G401.6 (cell line): Measurements from ENCODE around the gene HSD3B2.
"Not testable (repeated sequence)": the region's sequence is repeated elsewhere in the genome, so short reads cannot be mapped to it uniquely, and the experiment has no call there.

Source experiments
- FAIRE-seq: peaks from 2 replicates; lab custom pipeline; 2012; peaks lifted over from hg19 to GRCh38; lab: Jason Lieb, UNC

Gene HSD3B2

DNA sequence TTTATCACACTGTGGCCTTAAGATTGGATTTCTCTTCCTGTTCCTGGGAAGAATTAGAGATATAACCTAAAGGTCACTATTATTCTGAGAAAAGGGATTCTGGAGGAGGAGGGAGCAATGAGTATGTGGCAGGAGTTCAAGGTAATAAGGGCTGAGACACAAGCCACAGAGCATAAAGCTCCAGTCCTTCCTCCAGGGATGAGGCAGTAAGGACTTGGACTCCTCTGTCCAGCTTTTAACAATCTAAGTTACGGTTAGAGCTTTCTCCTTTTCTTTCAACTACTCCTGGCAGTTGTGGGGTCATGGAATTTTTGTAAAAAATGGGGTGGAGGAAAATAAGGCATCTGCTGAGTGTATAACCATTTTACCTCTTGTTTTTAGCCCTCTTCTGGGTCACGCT is at the start of gene HSD3B2:
HSD3B2 (plus strand) TSS at position 201 of the 400 bp plus-strand sequence. CDS start 270 bp downstream, outside the sequence.
- FAIRE-seq = no peak

DNA sequence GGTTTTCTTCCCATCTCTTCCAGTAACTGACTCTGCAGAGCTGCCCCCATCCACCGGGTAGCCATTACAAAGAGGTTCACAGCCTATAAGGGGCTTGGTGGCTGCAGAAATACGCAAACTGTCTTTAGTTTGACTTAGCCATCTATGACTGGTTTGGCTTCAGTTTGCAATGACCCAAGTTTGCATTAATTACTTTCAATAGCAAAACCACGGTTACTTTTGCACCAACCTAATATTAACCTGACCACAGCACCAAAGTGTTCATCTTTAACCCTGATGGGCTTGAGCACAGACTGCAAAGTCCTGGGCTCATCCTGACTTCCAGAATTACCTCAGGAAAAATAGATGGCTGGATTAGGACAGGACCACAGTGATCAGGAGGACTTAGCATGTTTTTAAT is 48.5 kb upstream of the HSD3B2 start:
- no peak for FAIRE-seq

GRCh38 chr1:119367432-119368124 is 47.4 kb upstream of the HSD3B2 start:
- FAIRE-seq = no peak

- no peak for FAIRE-seq
Measured at GRCh38 chr1:119368554-119368953, 46.4 kb upstream of the HSD3B2 start, which contains the start of gene HAO2. Gene HAO2 (plus strand): TSS chr1:119368785. CDS start chr1:119381086, 12,301 bp downstream.

- FAIRE-seq = no peak
Measured at GRCh38 chr1:119370748-119371147, 44.2 kb upstream of the HSD3B2 start.

DNA sequence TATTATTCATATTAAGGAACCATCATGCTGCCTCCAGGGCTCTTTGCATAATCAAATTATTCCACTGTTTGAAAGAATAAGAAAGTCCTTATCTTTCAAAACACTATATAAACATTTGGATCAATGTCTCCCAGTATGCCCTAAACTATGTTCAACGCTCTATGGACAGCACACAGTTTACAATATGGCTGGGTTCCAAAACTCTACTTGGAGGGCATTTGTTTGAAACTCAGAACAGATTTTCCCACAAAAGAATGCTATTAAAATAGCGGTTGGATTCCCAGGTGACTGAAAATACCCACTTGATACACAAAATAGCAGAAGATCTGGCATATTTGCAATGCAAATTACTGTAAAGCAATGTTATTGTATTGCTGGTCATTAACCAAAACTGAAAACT is 43.1 kb upstream of the HSD3B2 start:
- FAIRE-seq = no peak

DNA sequence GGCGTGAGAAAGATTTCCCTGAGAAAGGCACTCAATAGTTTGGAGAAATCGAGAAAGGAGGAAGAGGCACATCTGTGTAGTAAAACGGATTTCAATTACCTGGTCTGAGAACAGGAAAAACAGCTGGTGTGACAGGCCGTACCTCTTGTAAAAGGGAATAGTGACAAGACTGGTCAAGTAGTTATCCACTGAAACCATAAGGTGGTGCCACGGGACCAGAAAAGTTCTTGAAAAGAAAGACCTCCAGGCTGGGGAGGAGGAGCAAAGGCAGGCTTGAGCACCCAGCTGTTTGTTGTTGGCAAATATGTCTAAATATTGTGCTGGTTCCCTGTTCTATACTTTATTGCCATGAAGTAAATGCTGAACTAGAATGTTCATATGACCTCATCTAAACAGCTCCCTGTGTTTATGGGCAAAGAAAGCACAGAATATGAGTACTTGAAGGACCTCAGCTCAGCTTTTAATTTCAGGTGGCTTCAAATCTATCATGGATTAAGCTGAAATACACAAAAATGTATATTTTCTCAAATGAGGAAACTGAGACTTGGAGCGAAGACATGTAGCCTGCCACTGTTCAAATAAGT is 42.4 kb upstream of the HSD3B2 start:
- FAIRE-seq = no peak

GRCh38 chr1:119373465-119373864 is 41.5 kb upstream of the HSD3B2 start:
- no peak for FAIRE-seq

- no peak for FAIRE-seq
Measured at GRCh38 chr1:119374208-119374874, 40.6 kb upstream of the HSD3B2 start.

GRCh38 chr1:119375366-119375765 is 39.6 kb upstream of the HSD3B2 start:
- FAIRE-seq = no peak

GRCh38 chr1:119376594-119376993 is 38.4 kb upstream of the HSD3B2 start:
- no peak for FAIRE-seq

- not testable (repeated sequence) for FAIRE-seq
Measured at GRCh38 chr1:119377594-119377993, 37.4 kb upstream of the HSD3B2 start.

- FAIRE-seq = no peak
Measured at GRCh38 chr1:119379117-119379516, 35.8 kb upstream of the HSD3B2 start.

DNA sequence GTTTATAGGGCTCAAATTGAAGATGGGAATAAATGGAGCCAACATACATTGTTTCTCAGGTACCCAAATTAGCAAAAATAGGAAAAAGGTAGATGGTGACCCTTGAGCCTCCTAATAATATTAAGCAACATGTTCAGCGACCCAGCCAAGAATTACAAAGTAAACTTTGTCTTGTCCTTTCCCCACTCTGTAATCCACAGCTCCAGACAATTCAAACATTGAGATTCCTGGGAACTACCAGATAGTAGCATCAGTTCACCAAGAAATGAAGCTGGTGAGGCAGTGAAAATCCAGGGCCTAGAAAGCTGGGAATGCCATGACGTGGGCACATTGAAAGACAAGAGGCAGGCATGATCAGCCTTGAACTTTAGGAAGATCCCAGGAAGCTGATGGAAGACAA is 34.6 kb upstream of the HSD3B2 start:
- FAIRE-seq = no peak

DNA sequence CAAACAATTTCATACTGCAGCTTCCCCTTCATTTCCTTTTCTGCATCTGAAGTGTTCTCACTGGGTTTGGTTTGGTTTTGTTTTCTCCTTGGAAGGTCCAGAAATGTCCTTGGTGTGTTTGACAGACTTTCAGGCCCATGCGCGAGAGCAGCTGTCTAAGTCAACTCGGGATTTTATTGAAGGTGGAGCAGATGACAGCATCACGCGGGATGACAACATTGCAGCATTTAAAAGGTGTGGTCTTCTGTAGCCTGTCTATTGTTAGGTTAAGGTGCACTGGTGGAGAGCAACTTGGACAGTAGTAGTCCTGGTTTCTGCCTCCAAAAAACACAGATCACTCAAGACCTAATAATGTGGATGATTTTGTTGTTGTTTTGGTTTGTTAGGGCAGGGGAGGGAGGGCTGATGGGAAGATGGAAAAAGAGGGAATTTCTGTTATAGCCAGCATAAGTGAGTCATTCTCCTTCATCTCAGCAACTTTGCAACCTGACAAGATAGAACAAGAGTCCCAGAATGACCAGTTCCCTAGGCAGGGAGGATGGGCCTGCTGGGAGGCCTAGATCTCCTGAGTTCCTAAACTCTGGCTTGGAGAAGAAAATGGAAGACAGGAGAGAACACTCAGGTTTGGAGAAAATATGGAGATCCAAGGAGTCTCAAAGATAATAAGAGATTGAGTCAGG is 33.8 kb upstream of the HSD3B2 start:
- no peak for FAIRE-seq

- FAIRE-seq = no peak
Measured at GRCh38 chr1:119384591-119384990, 30.4 kb upstream of the HSD3B2 start.

- no peak for FAIRE-seq
Measured at GRCh38 chr1:119385650-119386049, 29.3 kb upstream of the HSD3B2 start.

DNA sequence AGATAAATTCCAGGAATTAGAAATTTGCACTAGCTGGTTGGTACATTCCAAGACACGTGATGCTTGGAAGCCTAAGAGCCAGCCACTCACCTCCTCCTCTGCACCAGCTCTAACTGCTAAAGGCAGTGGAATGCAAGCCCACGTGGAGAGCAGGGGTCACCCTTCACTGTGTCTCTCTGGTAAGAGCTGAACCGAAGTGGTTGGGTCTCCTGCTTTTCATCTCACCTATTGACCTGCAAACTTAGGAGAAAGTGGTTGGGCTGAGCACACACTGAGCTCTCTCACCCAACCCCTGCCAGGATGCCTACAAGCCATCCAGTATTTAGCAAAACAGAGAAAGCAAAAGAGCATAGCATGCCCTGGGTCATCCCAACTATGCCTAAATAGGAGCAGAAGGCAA is 27.1 kb upstream of the HSD3B2 start:
- FAIRE-seq = no peak

DNA sequence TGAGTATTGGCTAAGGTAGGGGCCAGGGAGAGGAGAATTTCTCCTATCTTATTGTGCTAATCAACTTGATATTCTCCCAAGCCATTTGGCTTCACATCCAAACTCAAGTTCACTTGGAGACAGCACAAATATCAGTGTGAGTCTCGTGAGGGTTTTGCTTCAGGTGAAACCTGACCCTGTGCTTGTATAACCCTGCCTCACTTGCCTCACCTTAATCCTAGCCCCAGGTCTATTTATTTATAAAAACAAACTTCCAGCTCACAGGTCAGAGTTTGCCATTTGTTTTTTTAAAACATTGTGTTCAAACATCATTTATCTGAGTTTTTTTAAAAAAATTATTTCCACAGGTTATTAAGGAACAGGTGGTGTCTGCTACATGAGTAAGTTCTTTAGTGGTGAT is 26.5 kb upstream of the HSD3B2 start:
- FAIRE-seq = no peak

- no peak for FAIRE-seq
Measured at GRCh38 chr1:119390526-119390925, 24.4 kb upstream of the HSD3B2 start.

DNA sequence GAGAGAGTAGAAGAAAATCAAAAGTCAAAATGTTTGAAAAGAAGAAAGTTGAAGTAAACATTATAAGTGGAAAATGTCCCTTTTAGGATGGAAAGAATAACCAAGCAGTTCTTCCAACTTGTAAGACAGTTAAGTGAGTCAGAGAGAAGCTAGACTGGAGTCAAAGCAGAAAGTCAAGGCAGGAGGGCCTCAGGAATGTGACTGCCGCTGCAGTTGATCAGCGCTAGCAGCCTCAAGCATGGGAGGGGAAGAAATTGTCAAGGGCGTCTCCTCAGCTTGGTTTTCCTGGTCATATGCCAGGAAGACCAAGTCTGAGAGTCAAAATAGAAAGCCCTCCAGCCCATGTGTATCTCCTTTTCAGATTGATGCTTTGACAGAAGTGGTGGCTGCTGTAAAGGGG is 23.2 kb upstream of the HSD3B2 start:
- no peak for FAIRE-seq

- FAIRE-seq = no peak
Measured at GRCh38 chr1:119394085-119394484, 20.9 kb upstream of the HSD3B2 start.

DNA sequence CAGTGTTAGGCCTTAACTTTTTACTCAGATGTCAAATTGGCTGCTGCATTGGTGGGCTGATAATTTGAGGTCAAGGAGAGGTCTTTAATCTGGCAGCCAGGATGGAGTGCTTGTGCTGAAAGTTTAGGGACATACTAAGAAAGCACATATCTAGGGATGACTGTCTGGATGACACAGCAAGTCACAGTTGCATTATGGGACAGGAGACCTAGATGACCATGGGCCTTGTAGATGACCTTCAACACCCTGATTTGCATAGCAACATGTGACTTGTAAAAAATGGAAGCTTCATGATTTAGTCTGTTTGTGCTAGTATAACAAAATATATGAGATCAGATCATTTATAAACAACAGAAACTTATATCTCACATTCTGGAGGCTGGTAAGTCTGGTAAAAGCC is 18.0 kb upstream of the HSD3B2 start:
- FAIRE-seq = no peak
